Gastroesophageal sphincter (tissue), 4 donors: ENCODE data around the gene ADAM10. TPM values are rescaled to one million over a fixed set of nuclear protein-coding genes. Genes with fewer than 3 reads are reported as not detected.

ENCODE experiments used
- ATAC-seq: fragments of 150-250 bp; one replicate; pipeline ENCODE4 v1.9.1; 2016; ENCODE audit warnings: mild to moderate bottlenecking, moderate library complexity
- H3K27ac ChIP-seq, 4 donors: fragments of 200-600 bp; sonication (generic) in 3 of 4; 1 replicate in 3 of 4; 2 replicates in 1 of 4; pipeline ENCODE4 v1.5.1; 2016 to 2019
- H3K27me3 ChIP-seq: fragments of 200-600 bp; sonication (generic); one replicate; pipeline ENCODE4 v1.5.1; 2019
- H3K36me3 ChIP-seq, 2 donors: fragments of 200-600 bp; sonication (generic); one replicate each; pipeline ENCODE4 v1.5.1; 2019; ENCODE audit warnings: control low read depth in 1 of 2
- H3K4me1 ChIP-seq, 3 donors: fragments of 200-600 bp; sonication (generic); 1 replicate in 2 of 3; 2 replicates in 1 of 3; pipeline ENCODE4 v1.5.1; 2016 to 2019; ENCODE audit warnings: control low read depth in 2 of 3
- H3K4me3 ChIP-seq, 2 donors: fragments of 200-600 bp; sonication (generic); one replicate each; pipeline ENCODE4 v1.5.1; 2019; ENCODE audit warnings: mild to moderate bottlenecking in 1 of 2, moderate library complexity in 1 of 2
- H3K9me3 ChIP-seq, 3 donors: fragments of 200-600 bp; sonication (generic); one replicate each; pipeline ENCODE4 v1.5.1; 2017 to 2019; ENCODE audit warnings: control low read depth in 2 of 3
- EP300 ChIP-seq: sonication (generic); formaldehyde crosslinking; IDR thresholded peaks from one replicate; pipeline ENCODE4 v1.6.1; 2017; ENCODE audit warnings: antibody characterized with exemption, mild to moderate bottlenecking
- POLR2A ChIP-seq, 2 donors: fragments of 450-650 bp; IDR thresholded peaks; one replicate each; pipeline ENCODE4 v1.6.1; 2017; ENCODE audit warnings: antibody characterized with exemption in 2 of 2, mild to moderate bottlenecking in 2 of 2, moderate library complexity in 1 of 2
- POLR2AphosphoS5 ChIP-seq: sonication (generic); formaldehyde crosslinking; IDR thresholded peaks from one replicate; pipeline ENCODE4 v1.6.1; 2017; ENCODE audit warnings: antibody characterized with exemption
- WGBS, 2 donors: methylation state at CpG; one replicate each; pipeline ENCODE4 v1.1.5; 2018; ENCODE audit warnings: low coverage in 1 of 2; 5-methylcytosine and 5-hydroxymethylcytosine counted together
- small RNA-seq, 4 donors: library from RNA; depleted of rRNA; stranded (forward); fragments of <200 nt; gene quantifications; one replicate each; pipeline ENCODE3, GENCODE V24; 2016
- total RNA-seq, 4 donors: library from RNA; depleted of rRNA; stranded (reverse); fragments of >200 nt; gene quantifications; one replicate each; pipeline ENCODE4 v1.1.0, GENCODE V29; 2016
- TF ChIP-seq, protein P1 (sequence below), 4 experiments: fragments of 200-600 bp in 2 of 4; fragments of 450-650 bp in 2 of 4; sonication (generic) in 1 of 4; IDR thresholded peaks; one replicate each; pipeline ENCODE4 v1.5.1; 2017 to 2019; ENCODE audit warnings: antibody characterized with exemption in 4 of 4, mild to moderate bottlenecking in 2 of 4, moderate library complexity in 2 of 4

ADAM10 gene
- total RNA-seq, 4 donors from 2014 or later, result 59.5 to 69.1 (median 62.3) TPM

DNA sequence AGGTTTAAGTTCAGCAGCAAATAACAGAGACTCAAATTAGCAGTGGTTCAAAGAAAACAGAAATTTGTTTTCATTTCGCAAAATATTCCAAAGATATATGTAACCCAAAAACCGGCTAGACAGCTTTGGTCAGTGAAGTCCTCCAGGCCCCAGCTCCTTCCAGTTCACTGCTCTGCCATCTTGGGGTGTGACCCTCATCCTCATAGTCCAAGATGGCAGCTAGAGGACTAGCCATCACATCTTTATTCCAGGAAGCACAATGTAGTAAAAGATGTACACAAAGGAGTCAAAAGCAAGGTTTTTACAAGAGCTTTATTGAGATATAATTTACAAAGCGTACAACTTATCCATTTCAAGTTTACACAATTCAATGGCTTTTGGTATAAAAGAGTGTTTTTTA lies 210.6 kb downstream of the ADAM10 start:
- ATAC-seq, result no peak
- Histone ChIP-seq H3K4me1 (no peaks in the 10 kb centered on the region), H3K4me3 (no peak overlapping the region), H3K27ac (no peak overlapping the region), H3K9me3 (no peaks in the 10 kb centered on the region), H3K36me3 (no peaks in the 10 kb centered on the region), H3K27me3 (no peaks in the 10 kb centered on the region)
- TF ChIP-seq POLR2AphosphoS5 (no peak), POLR2A (IDR thresholded peaks at IDR 0.05) (no peak), EP300 (no peak)
- TF ChIP-seq, protein P1, sequence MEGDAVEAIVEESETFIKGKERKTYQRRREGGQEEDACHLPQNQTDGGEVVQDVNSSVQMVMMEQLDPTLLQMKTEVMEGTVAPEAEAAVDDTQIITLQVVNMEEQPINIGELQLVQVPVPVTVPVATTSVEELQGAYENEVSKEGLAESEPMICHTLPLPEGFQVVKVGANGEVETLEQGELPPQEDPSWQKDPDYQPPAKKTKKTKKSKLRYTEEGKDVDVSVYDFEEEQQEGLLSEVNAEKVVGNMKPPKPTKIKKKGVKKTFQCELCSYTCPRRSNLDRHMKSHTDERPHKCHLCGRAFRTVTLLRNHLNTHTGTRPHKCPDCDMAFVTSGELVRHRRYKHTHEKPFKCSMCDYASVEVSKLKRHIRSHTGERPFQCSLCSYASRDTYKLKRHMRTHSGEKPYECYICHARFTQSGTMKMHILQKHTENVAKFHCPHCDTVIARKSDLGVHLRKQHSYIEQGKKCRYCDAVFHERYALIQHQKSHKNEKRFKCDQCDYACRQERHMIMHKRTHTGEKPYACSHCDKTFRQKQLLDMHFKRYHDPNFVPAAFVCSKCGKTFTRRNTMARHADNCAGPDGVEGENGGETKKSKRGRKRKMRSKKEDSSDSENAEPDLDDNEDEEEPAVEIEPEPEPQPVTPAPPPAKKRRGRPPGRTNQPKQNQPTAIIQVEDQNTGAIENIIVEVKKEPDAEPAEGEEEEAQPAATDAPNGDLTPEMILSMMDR (IDR thresholded peaks at IDR 0.05), result no peak
- 95 to 100% methylated on average over 3 of the region's 3 CpGs for WGBS, 2 donors

Small RNA genes lying within 50 kb of the gene (small RNA-seq; reads per million reads assigned to genes)
- gene AC091046.1 (0 reads per million in 4 donors), gene RF00012 (0 reads per million in 4 donors)

Other genes starting within 250 kb of the ADAM10 start
- gene MINDY2, start 21.6 kb upstream of the ADAM10 start, total RNA-seq, result 10 to 100 TPM; 28.6 to 44.4 (median 38.4) TPM
- gene SLTM, start 184.0 kb upstream of the ADAM10 start, total RNA-seq, result 100 to 1,000 TPM in 1 of 4 donors, 10 to 100 TPM in 3; 79.2 to 120 (median 84.4) TPM
- gene RNF111, start 238.0 kb upstream of the ADAM10 start, total RNA-seq, result 10 to 100 TPM; 17.5 to 20.4 (median 18.5) TPM